GM23338 (cell line): ENCODE measurements around the gene MYO19.

ENCODE experiments used
- CREB1 ChIP-seq: fragments of 250-450 bp; sonication (Bioruptor Pico); IDR thresholded peaks from 2 replicates; pipeline ENCODE4 v1.5.0; 2020; ENCODE audit warnings: low read depth, mild to moderate bottlenecking, moderate library complexity
- EZH2 ChIP-seq: fragments of 200-600 bp; sonication (generic); IDR thresholded peaks from one replicate; pipeline ENCODE4 v1.8.0; 2017; ENCODE audit warnings: antibody characterized with exemption, mild to moderate bottlenecking, low read depth; ENCODE audit not compliant: unreplicated experiment
- JUNB ChIP-seq: IDR thresholded peaks from one replicate; pipeline ENCODE4 v1.6.1; 2016; ENCODE audit warnings: antibody characterized with exemption; ENCODE audit not compliant: unreplicated experiment
- POLR2AphosphoS5 ChIP-seq: IDR thresholded peaks from 2 replicates; pipeline ENCODE4 v1.6.1; 2016; ENCODE audit warnings: antibody characterized with exemption, low read depth
- STAT1 ChIP-seq: IDR thresholded peaks from one replicate; pipeline ENCODE4 v1.6.1; 2016; ENCODE audit warnings: antibody characterized with exemption; ENCODE audit not compliant: unreplicated experiment
- ZNF114 ChIP-seq: fragments of 250-450 bp; sonication (Bioruptor Pico); IDR thresholded peaks from 2 replicates; pipeline ENCODE4 v1.5.0; 2020; ENCODE audit warnings: mild to moderate bottlenecking, moderate library complexity
- ZNF331 ChIP-seq: fragments of 250-450 bp; sonication (Bioruptor Pico); IDR thresholded peaks from 2 replicates; pipeline ENCODE4 v1.5.0; 2020; ENCODE audit warnings: low read depth, mild to moderate bottlenecking, moderate library complexity
- TF ChIP-seq, protein P1 (sequence below), 2 experiments: fragments of 200-600 bp in 1 of 2; sonication (generic) in 1 of 2; conservative IDR thresholded peaks; 2 replicates each; pipeline versions ENCODE4 v1.5.1 to v1.6.1; 2016 to 2017; ENCODE audit warnings: antibody characterized with exemption in 2 of 2, low read depth in 2 of 2, mild to moderate bottlenecking in 2 of 2, moderate library complexity in 1 of 2
- TF ChIP-seq, protein P2 (sequence below): IDR thresholded peaks from one replicate; pipeline ENCODE4 v1.6.1; 2018; ENCODE audit warnings: antibody characterized with exemption; ENCODE audit not compliant: unreplicated experiment
- TF ChIP-seq, protein P3 (sequence below): IDR thresholded peaks from 2 replicates; pipeline ENCODE4 v1.6.1; 2016; ENCODE audit warnings: antibody characterized with exemption

DNA sequence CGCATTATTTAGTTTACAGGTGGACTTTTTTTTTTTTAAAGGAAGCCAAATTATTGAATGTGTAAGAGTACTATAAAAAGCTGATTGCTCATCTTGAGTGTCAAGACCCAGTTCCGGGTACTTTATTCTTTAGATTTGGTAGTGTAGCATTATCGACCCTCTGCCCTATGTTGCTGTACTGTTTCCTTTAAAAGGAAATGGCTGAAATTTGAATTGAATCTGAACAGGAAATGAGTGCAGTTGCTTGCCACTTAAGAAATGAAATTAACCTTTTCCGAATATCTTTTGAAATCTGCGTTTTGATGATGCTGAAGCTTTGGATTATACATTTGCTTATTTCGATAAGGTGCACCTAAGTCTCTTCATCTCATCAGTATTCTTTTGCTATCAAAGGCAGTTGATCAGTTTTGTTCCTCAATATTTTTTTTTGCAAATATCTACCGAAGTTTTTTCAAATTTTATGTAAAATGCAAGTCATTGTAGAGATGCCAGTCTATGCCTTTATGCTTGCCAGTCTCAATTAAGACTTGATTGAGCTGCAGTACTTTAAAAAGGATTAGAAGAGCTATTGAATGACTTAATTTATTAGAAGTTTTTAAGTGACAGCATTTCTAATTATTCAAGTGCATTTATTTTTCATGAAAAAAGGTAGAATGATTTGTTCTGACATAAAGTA, 11.9 kb upstream of the MYO19 start:
- TF ChIP-seq POLR2AphosphoS5 (no peak), CREB1 (no peak), EZH2 (no peak), STAT1 (no peak), ZNF114 (CRISPR knock-in tag) (no peak), JUNB (no peak), ZNF331 (CRISPR knock-in tag) (no peak)
- TF ChIP-seq, protein P1, sequence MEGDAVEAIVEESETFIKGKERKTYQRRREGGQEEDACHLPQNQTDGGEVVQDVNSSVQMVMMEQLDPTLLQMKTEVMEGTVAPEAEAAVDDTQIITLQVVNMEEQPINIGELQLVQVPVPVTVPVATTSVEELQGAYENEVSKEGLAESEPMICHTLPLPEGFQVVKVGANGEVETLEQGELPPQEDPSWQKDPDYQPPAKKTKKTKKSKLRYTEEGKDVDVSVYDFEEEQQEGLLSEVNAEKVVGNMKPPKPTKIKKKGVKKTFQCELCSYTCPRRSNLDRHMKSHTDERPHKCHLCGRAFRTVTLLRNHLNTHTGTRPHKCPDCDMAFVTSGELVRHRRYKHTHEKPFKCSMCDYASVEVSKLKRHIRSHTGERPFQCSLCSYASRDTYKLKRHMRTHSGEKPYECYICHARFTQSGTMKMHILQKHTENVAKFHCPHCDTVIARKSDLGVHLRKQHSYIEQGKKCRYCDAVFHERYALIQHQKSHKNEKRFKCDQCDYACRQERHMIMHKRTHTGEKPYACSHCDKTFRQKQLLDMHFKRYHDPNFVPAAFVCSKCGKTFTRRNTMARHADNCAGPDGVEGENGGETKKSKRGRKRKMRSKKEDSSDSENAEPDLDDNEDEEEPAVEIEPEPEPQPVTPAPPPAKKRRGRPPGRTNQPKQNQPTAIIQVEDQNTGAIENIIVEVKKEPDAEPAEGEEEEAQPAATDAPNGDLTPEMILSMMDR (conservative IDR thresholded peaks at IDR 0.05; ENCODE audit: low read depth in 2 of 2), result no peak
- TF ChIP-seq, protein P2, sequence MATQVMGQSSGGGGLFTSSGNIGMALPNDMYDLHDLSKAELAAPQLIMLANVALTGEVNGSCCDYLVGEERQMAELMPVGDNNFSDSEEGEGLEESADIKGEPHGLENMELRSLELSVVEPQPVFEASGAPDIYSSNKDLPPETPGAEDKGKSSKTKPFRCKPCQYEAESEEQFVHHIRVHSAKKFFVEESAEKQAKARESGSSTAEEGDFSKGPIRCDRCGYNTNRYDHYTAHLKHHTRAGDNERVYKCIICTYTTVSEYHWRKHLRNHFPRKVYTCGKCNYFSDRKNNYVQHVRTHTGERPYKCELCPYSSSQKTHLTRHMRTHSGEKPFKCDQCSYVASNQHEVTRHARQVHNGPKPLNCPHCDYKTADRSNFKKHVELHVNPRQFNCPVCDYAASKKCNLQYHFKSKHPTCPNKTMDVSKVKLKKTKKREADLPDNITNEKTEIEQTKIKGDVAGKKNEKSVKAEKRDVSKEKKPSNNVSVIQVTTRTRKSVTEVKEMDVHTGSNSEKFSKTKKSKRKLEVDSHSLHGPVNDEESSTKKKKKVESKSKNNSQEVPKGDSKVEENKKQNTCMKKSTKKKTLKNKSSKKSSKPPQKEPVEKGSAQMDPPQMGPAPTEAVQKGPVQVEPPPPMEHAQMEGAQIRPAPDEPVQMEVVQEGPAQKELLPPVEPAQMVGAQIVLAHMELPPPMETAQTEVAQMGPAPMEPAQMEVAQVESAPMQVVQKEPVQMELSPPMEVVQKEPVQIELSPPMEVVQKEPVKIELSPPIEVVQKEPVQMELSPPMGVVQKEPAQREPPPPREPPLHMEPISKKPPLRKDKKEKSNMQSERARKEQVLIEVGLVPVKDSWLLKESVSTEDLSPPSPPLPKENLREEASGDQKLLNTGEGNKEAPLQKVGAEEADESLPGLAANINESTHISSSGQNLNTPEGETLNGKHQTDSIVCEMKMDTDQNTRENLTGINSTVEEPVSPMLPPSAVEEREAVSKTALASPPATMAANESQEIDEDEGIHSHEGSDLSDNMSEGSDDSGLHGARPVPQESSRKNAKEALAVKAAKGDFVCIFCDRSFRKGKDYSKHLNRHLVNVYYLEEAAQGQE, result no peak
- TF ChIP-seq, protein P3, sequence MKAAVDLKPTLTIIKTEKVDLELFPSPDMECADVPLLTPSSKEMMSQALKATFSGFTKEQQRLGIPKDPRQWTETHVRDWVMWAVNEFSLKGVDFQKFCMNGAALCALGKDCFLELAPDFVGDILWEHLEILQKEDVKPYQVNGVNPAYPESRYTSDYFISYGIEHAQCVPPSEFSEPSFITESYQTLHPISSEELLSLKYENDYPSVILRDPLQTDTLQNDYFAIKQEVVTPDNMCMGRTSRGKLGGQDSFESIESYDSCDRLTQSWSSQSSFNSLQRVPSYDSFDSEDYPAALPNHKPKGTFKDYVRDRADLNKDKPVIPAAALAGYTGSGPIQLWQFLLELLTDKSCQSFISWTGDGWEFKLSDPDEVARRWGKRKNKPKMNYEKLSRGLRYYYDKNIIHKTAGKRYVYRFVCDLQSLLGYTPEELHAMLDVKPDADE, result no peak
